T-helper 9 cell (primary cell): ENCODE data around the gene ZNF248.

Experiments
- DNase-seq: peaks from one replicate; pipeline ENCODE4 v3.0.0-alpha.2; 2020

Gene ZNF248

GRCh38 chr10:37819797-37820196 is 37.6 kb downstream of the ZNF248 start:
- DNase-seq, result no peak

DNA sequence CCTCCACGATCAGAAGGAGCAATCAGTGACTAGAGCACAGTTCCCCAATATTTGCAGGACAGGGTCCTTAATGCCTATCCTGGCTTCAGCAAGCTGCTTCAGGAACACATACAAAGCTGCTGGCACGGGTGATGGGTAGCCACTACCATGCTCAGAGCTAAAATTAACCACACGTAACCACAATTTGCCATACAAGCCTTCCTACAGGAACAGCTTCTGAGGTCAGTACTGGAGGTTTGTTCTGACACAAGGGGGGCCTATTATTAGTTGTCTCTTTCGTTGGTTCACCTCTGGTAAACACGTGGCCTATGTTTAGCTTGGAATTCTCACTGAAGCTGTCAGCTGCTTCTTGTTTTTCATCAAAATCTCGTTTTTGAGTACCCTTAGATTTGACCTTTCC is 41.1 kb downstream of the ZNF248 start:
- DNase-seq, result no peak

DNA sequence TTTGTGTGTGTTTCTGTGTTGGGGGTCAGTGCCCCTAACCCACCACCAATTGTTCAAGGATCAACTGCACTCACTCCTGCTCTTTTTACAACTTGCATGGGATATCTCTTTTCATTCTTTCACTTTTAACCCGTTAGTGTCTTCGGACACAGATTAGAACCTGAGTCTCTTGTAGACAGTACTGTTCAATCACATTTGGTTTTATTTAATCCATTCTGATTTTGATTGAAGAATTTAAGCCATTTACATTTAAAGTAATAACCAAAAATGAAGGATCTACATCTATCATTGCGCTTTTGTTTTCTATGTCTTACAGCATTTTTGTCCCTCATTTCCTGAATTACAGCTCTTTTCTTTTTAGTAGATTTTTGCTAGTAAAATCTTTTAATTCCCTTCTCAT is 43.6 kb downstream of the ZNF248 start:
- no peak for DNase-seq

DNA sequence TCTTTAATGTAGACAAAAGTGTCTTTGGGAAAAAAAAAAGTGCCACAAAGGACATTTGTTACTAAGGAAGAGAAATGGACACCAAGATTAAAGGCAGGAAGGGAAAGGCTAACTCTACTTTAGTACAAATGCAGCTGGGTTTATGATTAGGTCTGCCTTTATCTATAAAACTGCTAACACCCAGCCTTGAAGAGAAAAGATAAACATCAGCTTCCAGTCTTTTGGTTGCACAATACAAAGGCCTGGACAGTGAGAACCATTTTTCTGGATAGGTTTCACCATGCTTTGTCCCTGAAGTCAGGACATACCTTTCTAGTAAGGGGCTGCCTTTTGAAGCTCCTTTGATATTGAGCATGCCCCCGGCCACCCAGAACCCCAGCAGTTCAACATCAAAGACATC is 45.1 kb downstream of the ZNF248 start:
- DNase-seq, result no peak

DNA sequence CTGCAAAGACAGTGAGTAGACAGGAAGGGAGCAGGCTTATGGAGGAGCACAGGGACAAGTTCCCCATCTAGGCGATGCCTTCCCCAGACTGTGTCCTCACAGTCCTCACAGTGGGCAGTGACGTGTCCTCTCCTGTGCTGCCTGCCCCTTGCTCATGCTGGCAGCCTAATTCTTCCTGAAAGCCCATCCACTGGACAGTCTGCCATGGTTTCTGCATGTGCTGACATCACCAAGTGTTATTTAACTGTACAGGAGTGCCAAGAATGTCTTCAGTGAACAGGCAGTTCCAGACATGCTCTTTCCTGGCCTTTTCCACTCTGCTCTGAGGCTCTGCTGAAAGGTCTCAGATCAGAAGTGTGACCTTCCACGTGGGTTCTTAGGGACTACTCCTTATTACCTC is 54.1 kb downstream of the ZNF248 start:
- DNase-seq, result no peak

DNA sequence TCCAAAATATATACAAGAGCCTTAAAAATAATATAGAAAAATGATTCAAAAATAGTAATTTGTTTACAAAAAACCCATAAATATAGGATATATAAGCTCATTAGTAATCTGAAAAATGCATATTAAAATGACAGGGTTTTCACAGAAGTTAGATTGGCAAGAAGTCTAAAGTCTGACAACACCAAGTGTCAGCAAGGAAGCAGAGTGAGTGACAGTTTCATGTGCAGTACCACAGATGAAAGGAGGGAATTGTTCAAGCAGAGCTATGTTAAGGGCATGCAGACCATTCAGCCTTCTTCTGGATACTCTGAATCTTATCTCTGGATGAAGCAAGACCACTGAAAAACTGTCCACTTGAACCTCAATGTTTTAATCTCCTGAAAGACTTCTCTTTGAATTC is 55.9 kb downstream of the ZNF248 start:
- no peak for DNase-seq

GRCh38 chr10:37794305-37794976 is 63.0 kb downstream of the ZNF248 start:
- no peak for DNase-seq

- DNase-seq, result no peak
Measured at GRCh38 chr10:37789590-37789989, 67.8 kb downstream of the ZNF248 start.

GRCh38 chr10:37784678-37785077 is 72.7 kb downstream of the ZNF248 start:
- no peak for DNase-seq

DNA sequence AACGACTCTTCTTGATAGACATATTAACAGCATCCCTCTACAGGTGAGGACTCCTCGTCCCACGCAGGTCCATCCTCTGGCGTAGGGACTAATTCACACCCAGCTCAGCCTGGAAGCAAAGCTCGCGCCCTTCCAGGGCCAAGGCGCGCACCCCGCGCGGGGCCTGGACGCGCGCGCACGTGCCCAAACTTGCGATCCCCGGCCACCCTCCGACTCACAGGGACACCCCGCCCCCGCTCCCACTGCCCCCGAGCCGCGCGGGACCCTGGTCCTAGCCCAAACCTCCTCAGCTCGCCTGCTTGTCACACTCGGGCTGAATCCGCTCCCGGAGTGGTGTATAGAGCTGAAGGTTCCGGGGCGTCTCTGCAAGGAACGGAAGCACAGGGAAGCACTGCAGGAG is 76.9 kb downstream of the ZNF248 start:
- DNase-seq, result no peak

DNA sequence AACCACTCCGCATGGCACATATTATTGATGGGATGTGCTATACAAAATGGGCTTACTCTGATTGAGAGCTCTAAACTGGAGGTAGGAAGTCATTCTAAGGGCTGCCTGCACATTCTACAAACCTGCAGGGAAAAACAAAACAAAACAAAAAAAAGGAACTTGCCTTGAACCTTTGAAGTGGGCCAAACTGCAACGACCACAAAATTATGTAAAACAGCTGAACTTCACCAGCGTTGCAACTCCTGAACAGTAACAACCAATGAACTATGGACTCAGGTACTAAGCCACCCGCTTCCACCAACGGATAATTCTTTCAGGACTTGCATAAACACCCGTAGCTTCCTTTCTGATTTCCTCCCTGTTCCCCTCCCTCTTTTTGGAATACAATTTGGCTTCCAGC is 80.4 kb downstream of the ZNF248 start:
- DNase-seq, result no peak

DNA sequence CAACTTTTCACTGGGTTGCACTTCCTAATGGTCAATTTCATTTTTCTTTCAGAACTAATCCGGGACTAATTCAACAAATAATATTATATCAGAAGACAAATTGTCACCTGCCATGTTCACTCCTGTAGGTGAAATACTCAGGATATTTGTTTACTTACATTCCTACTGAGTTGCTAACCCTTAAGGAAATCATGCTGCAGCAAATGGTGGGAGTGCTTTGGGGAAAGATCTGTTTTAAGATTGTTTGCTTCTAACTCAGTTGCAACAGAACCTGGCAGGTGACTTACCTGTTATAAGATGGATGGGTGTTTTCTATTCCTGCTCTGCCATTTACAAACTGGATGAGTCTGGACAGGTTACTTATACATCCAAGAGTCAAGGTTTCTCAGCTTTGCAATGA is 81.8 kb downstream of the ZNF248 start:
- no peak for DNase-seq

DNA sequence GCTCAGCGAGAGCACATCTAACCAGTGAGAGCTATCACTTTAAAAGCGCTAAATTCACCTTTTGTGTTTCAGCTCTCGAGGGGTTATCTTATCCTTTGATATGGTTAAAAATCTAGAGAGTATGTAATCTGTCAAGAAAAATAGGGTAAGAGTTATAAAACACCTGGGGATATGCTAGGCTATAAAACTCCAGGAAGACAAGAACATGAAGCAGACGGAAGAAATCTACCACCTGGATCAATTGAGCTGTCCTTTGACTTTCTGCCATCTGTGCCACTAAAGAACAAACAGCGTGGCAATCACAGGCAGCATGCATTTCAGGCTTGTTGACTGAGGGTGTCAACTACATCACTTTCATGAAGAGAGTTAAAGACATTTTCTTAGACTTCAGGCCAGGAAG is 83.1 kb downstream of the ZNF248 start:
- DNase-seq, result no peak

- no peak for DNase-seq
Measured at GRCh38 chr10:37765216-37765615, 92.2 kb downstream of the ZNF248 start.

DNA sequence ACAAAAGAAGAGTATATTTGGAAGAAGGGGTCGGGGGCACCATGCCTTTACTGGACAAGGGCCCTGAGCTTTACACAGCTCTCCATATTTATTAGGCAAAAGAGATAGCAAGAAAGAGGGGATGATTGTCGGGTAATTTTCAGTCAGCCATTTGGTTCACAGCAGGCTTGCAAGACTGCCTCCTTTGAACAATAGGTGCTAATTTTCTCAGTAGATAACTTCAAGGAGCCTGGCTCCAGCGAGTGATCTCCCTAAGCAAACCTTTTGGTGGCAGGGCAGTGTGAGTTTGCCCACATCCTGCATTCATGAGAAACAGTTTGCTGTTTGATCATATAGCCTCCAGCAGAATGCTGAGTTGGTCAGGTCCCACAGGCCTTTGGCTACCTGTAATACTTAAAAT is 94.3 kb downstream of the ZNF248 start:
- no peak for DNase-seq

GRCh38 chr10:37762287-37762686 is 95.1 kb downstream of the ZNF248 start:
- no peak for DNase-seq

DNA sequence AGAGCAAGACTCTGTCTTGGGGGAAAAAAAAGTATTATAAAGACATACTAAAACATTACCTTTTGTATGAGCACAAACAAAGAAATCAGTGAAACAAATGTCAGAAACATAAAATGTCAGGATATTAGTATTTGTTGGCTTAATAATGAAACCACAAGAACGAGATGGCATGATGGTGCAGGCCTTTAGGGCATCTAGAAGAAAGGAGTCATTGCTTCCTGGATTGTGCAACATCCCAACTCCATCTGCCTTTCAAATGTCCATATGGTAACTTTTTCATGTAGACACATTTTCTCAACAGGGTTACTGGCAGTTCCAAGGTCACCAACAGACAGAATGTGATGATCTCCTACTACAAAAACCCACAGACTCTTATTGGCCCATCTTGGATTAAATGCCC is 96.6 kb downstream of the ZNF248 start:
- no peak for DNase-seq

DNA sequence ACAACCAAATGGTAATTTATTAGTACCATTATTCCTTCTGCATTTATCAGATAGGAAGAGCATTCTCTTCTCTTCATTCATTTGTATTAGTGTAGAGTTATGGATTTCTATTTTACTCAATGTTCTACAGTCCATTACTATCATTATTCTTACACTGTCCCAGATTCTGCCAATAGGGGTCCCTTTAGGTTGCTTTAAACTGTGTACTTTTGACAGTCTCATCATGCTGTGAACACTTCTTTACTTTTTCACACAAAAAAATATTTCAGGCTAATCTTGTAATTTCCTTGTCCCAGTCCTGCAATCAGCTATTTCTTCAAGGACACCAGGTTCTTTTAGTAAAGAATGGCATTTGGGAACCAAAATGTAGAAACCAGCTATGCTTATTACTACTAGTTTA is 99.3 kb downstream of the ZNF248 start:
- no peak for DNase-seq

DNA sequence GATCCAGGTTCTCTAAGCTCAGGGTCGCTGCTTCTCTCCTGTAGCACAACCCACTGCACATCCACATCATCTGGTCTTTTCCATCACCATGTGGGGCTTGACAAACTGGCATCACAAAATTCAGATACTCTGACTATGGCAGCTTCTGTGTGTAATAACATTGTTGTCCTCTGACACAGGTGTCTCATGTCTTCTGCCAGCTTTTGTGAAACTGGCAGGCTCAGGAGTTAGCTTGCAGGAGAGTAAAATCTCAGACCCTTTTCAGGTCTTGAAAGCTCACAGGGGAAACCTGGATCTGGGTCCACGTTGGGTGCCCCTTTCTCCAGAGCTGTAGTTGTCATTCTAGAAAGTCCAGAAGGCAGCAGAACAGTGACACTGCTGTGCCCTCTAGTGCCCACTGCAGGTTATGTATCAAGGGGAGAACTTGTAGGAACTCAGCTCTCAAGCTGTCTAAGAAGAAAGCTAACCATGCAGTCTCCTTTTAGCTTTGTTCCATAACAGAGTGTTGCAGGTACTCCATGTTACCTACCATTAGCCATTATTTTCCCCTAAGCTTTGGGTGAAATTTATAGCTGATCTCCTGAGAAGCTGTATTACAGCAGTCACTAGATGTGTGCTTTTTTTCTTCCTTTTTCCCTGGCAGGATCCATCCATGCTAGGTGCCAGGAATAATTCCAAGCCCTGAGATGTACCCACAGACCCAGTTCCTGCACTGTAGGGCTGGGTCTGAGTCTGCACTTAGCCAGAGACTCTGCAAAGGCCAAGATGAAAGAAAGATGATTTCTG is 102.7 kb downstream of the ZNF248 start:
- DNase-seq, result no peak

GRCh38 chr10:37752334-37752875 is 105.0 kb downstream of the ZNF248 start:
- DNase-seq, result no peak

DNA sequence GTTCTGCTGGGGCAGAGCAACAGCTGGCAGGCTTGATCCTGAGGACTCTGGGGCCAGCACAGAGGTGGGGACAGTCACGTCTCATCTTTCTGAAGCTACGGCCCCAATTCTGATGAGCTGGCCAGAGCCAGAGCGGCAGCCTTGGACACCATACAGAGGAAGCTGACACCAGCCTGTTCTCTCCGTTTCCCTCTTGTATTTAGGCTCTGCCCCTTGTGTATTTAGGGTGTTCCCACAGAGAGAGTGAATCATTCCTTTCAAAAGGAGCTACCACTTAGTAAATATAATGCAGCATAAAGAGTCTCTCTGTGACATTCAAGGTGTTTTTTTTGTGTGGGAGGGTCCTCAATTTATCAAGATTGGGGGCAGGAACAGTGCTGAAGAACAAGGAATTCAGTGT is 109.2 kb downstream of the ZNF248 start:
- DNase-seq, result no peak

GRCh38 chr10:37747081-37747480 is 110.3 kb downstream of the ZNF248 start:
- DNase-seq, result no peak

DNA sequence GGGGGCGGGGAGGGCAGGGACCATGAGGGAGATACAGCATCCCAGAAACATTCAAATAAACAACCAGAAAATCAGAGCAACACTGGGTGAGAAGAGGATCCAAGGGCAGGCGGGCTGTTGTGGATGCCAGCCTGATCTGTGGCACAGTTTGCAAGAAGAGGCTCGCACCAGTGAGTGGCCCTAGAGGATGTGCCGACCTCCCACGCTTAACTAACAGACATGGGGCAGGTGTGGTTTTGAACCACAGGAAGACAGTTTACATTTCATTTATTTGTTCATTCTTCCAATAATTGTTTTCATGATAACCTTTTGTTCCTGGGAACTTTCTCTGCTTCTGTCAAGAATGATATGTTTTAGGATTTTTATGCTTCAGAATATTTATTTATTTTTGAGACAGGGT is 115.6 kb downstream of the ZNF248 start:
- no peak for DNase-seq

GRCh38 chr10:37739181-37739580 is 118.2 kb downstream of the ZNF248 start:
- no peak for DNase-seq
